PC-3 (cell line): ENCODE measurements around the gene NSMCE1. TPM values are rescaled to one million over a fixed set of nuclear protein-coding genes. Genes with fewer than 3 reads are reported as not detected.

Source experiments
- ATAC-seq: fragments of 200-7000 bp; cut with Tn5 transposase; 2 replicates; pipeline ENCODE4 v1.9.1; 2020; ENCODE audit warnings: mild to moderate bottlenecking, moderate library complexity
- BruUV-seq: library from RNA; stranded (reverse); fragments of 400-500 nt; replicated peaks from 2 replicates; lab custom pipeline; 2021; lab: Mats Ljungman, UMichigan
- CTCF ChIA-PET: fragments of 300-600 bp; sonication (Branson Sonifier 250); formaldehyde crosslinking; loops from one replicate; lab custom pipeline; 2022; ENCODE audit warnings: antibody characterized with exemption; lab: Charles Lee
- POLR2A ChIA-PET: fragments of 300-600 bp; sonication (Branson Sonifier 250); formaldehyde crosslinking; loops from one replicate; lab custom pipeline; 2022; ENCODE audit warnings: antibody characterized with exemption; ENCODE audit not compliant: unreplicated experiment; lab: Charles Lee
- DNase-seq: peaks from one replicate; pipeline ENCODE4 v3.0.0-alpha.2; 2015
- H2AFZ ChIP-seq: fragments of 300-600 bp; sonication (generic); 2 replicates; pipeline ENCODE4 v1.6.0; 2016; ENCODE audit warnings: antibody characterized with exemption, low read length
- H3F3A ChIP-seq: fragments of 300-600 bp; sonication (generic); one replicate; pipeline ENCODE4 v1.6.0; 2017; ENCODE audit warnings: antibody characterized with exemption, low read length, control low read depth, mild to moderate bottlenecking; ENCODE audit not compliant: unreplicated experiment
- H3K27ac ChIP-seq: fragments of 300-600 bp; sonication (generic); 2 replicates; pipeline ENCODE4 v1.5.1; 2016; ENCODE audit warnings: mild to moderate bottlenecking, low read length
- H3K27me3 ChIP-seq: fragments of 300-600 bp; sonication (generic); 2 replicates; pipeline ENCODE4 v1.6.1; 2016; ENCODE audit warnings: low read length, mixed read lengths
- H3K36me3 ChIP-seq: fragments of 300-600 bp; sonication (generic); 2 replicates; pipeline ENCODE4 v1.6.1; 2016; ENCODE audit warnings: low read depth, mixed run types, low read length, mixed read lengths
- H3K4me1 ChIP-seq: fragments of 300-600 bp; sonication (generic); 2 replicates; pipeline ENCODE4 v1.5.1; 2016; ENCODE audit warnings: low read length; ENCODE audit not compliant: insufficient read depth
- H3K4me2 ChIP-seq: fragments of 300-600 bp; sonication (generic); 2 replicates; pipeline ENCODE4 v1.6.0; 2016; ENCODE audit warnings: low read length
- H3K4me3 ChIP-seq: fragments of 300-600 bp; sonication (generic); 2 replicates; pipeline ENCODE4 v1.5.1; 2016; ENCODE audit warnings: mild to moderate bottlenecking, low read length, mixed read lengths
- H3K79me2 ChIP-seq: fragments of 300-600 bp; sonication (generic); 2 replicates; pipeline ENCODE4 v1.6.1; 2017; ENCODE audit warnings: low read length, mixed read lengths
- H3K9ac ChIP-seq: fragments of 300-600 bp; sonication (generic); 2 replicates; pipeline ENCODE4 v1.6.0; 2016; ENCODE audit warnings: mild to moderate bottlenecking, low read length
- H3K9me2 ChIP-seq: fragments of 300-600 bp; sonication (generic); replicated peaks from 2 replicates; pipeline ENCODE4 v1.6.1; 2016; ENCODE audit warnings: mixed run types, low read length, mixed read lengths
- H3K9me3 ChIP-seq: fragments of 300-600 bp; sonication (generic); 2 replicates; pipeline ENCODE4 v1.6.1; 2016; ENCODE audit warnings: low read length, mixed read lengths
- H4K20me1 ChIP-seq: fragments of 300-600 bp; sonication (generic); 2 replicates; pipeline ENCODE4 v1.6.1; 2016; ENCODE audit warnings: low read length, mixed read lengths
- EZH2 ChIP-seq: fragments of 300-600 bp; sonication (generic); IDR thresholded peaks from one replicate; pipeline ENCODE4 v1.6.1; 2017; ENCODE audit warnings: antibody characterized with exemption, mild to moderate bottlenecking, low read length; ENCODE audit not compliant: unreplicated experiment
- EZH2phosphoT487 ChIP-seq: fragments of 300-600 bp; sonication (generic); IDR thresholded peaks from 2 replicates; pipeline ENCODE4 v1.6.1; 2018; ENCODE audit warnings: mild to moderate bottlenecking, antibody characterized with exemption, low read length, borderline replicate concordance
- intact Hi-C: fragments of 100-400 bp; cut with micrococcal nuclease; formaldehyde crosslinking; loops from 2 replicates; pipeline ENCODE4 v1.9.0; 2023
- total RNA-seq: library from RNA; depleted of rRNA; stranded (reverse); fragments of >200 nt; gene quantifications from 2 replicates; pipeline ENCODE4 v1.2.3, GENCODE V29; 2014
- TF ChIP-seq, protein P1 (sequence below): fragments of 300-600 bp; sonication (generic); conservative IDR thresholded peaks from 2 replicates; pipeline ENCODE4 v1.5.1; 2017; ENCODE audit warnings: antibody characterized with exemption, low read depth, mild to moderate bottlenecking, low read length

The NSMCE1 gene
- total RNA-seq, 1 experiment from 2014 or later, result 32.5 TPM

DNA sequence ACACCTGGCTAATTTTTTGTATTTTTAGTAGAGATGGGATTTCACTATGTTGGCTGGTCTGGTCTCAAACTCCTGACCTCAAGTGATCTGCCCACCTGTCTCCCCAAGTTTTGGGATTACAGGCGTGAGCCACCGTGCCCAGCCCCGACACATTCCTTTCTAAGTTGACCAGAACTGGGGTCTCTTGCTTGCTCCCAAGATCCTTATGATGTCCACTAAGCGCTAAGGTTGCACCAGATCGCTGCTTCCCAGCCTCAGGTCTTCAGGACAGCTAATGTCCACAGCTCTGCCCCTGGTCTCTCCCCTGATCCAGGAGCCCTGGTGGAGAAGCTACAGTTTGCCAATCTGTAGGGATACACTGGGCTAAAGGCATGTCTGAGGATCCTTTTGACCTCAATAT, 29.5 kb downstream of the NSMCE1 start:
- no peaks in the 10 kb centered on the region for H3K9me3 ChIP-seq
- ATAC-seq (no peak), DNase-seq (no peak)
- no peak overlapping the region for H3K4me3 ChIP-seq
- no peaks in the 10 kb centered on the region for H3F3A ChIP-seq
- no peaks in the 10 kb centered on the region for H3K36me3 ChIP-seq
- H3K4me1 ChIP-seq, result peaks cover 35% of the 10 kb centered on the region
- TF ChIP-seq, protein P1, sequence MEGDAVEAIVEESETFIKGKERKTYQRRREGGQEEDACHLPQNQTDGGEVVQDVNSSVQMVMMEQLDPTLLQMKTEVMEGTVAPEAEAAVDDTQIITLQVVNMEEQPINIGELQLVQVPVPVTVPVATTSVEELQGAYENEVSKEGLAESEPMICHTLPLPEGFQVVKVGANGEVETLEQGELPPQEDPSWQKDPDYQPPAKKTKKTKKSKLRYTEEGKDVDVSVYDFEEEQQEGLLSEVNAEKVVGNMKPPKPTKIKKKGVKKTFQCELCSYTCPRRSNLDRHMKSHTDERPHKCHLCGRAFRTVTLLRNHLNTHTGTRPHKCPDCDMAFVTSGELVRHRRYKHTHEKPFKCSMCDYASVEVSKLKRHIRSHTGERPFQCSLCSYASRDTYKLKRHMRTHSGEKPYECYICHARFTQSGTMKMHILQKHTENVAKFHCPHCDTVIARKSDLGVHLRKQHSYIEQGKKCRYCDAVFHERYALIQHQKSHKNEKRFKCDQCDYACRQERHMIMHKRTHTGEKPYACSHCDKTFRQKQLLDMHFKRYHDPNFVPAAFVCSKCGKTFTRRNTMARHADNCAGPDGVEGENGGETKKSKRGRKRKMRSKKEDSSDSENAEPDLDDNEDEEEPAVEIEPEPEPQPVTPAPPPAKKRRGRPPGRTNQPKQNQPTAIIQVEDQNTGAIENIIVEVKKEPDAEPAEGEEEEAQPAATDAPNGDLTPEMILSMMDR, result no peak
- no peak for TF ChIP-seq EZH2
- no peak for TF ChIP-seq EZH2phosphoT487
- H3K9ac ChIP-seq, result no peak overlapping the region
- H3K4me2 ChIP-seq, result no peak overlapping the region
- peaks cover 9% of the 10 kb centered on the region for H3K79me2 ChIP-seq
- H3K9me2 ChIP-seq, result no peaks in the 10 kb centered on the region
- H3K27ac ChIP-seq, result no peak overlapping the region
- POLR2A ChIA-PET, result no interaction called here
- intact Hi-C loops, result loop anchor here (5.0 kb wide), 1 partner anchor 73 kb away; the partner anchor contains the start of gene IL4R
- H3K27me3 ChIP-seq, result no peaks in the 10 kb centered on the region
- no peak overlapping the region for H2AFZ ChIP-seq
- no peaks in the 10 kb centered on the region for H4K20me1 ChIP-seq
- CTCF ChIA-PET, result no interaction called here
- no TSS peak for BruUV-seq

DNA sequence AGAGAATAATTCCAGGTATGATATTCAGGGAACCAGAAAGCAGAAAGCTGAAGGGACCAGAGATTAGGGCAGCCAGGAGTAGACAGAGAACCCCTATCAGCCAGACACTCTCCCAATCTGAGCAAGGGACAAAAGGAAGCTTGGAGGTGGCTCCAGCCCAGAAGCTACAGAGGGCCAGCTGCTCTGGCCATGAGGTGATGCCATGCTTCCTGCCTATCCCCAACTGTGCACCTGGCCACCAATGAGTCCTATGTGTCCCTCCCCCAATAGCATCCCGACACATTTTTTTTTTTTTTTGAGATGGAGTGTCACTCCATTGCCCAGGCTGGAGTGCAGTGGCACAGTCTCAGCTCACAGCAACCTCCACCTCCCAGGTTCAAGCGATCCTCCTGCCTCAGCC, 30.0 kb downstream of the NSMCE1 start:
- H3K27me3 ChIP-seq, result no peaks in the 10 kb centered on the region
- ChIA-PET CTCF (no interaction called here), POLR2A (no interaction called here)
- ATAC-seq (no peak), DNase-seq (no peak)
- H3K4me3 ChIP-seq, result no peak overlapping the region
- TF ChIP-seq, protein P1, result no peak
- TF ChIP-seq EZH2, result no peak
- no peak for TF ChIP-seq EZH2phosphoT487
- no peaks in the 10 kb centered on the region for H3K36me3 ChIP-seq
- intact Hi-C loops, result loop anchor here (5.0 kb wide), 1 partner anchor 74 kb away; the partner anchor contains the start of gene IL4R
- no TSS peak for BruUV-seq
- H3K4me2 ChIP-seq, result no peak overlapping the region
- no peaks in the 10 kb centered on the region for H4K20me1 ChIP-seq
- H3K27ac ChIP-seq, result no peak overlapping the region
- no peaks in the 10 kb centered on the region for H3K9me3 ChIP-seq
- no peaks in the 10 kb centered on the region for H3K9me2 ChIP-seq
- no peak overlapping the region for H2AFZ ChIP-seq
- no peak overlapping the region for H3K9ac ChIP-seq
- H3F3A ChIP-seq, result no peaks in the 10 kb centered on the region
- H3K79me2 ChIP-seq, result peaks cover 5% of the 10 kb centered on the region; the same call in 1 of the 2 replicates
- peaks cover 31% of the 10 kb centered on the region for H3K4me1 ChIP-seq

DNA sequence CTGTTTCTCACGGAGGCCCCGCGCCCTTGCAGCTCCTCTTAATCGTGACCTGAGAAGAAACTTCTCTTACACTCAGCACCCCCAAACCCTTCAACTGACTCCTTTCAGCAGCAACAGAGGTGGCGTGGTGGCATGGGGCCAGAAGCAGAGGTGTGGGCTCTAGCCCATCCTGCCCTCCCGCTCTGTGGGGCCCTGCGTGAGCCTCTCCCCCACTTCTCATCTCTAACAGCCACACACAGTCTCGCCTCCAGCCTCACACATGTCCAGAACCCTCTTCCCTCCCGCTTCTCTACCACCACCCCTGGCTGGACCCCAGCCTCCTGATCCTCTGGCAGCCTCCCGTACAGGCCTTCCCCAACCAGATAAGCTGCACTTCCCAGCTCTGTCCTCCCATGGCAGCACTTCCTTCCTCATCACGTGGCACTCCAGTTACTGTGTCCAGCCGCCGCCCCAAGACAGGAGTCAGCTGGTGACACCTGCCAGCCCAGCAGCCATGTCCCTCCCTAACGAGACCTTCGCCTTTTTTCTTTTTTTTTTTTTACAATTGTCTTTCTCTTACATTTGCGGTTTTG, 30.5 kb downstream of the NSMCE1 start:
- Histone ChIP-seq H3K79me2 (peaks cover 5% of the 10 kb centered on the region; the same call in 1 of the 2 replicates), H3K4me2 (no peak overlapping the region), H3K9me3 (no peaks in the 10 kb centered on the region), H3K27me3 (no peaks in the 10 kb centered on the region), H4K20me1 (no peaks in the 10 kb centered on the region), H3K4me3 (no peak overlapping the region), H3K9ac (no peak overlapping the region), H3K4me1 (peaks cover 26% of the 10 kb centered on the region), H3K36me3 (no peaks in the 10 kb centered on the region), H3F3A (no peaks in the 10 kb centered on the region), H2AFZ (no peak overlapping the region), H3K27ac (no peak overlapping the region), H3K9me2 (no peaks in the 10 kb centered on the region)
- ATAC-seq (no peak), DNase-seq (no peak)
- CTCF ChIA-PET, result no interaction called here
- no peak for TF ChIP-seq EZH2
- no peak for TF ChIP-seq EZH2phosphoT487
- TF ChIP-seq, protein P1, result no peak
- no TSS peak for BruUV-seq
- intact Hi-C loops, result loop anchor here (5.0 kb wide), 1 partner anchor 74 kb away; the partner anchor contains the start of gene IL4R
- POLR2A ChIA-PET, result no interaction called here
